HepG2 (cell line): ENCODE measurements around the gene IGFLR1. TPM values are rescaled to one million over a fixed set of nuclear protein-coding genes. Genes with fewer than 3 reads are reported as not detected.

Experiments
- ASH2L ChIP-seq: fragments of 300-600, 200-600 bp; sonication (generic); IDR thresholded peaks from 2 replicates; pipeline ENCODE4 v1.7.0; 2017; ENCODE audit warnings: low read depth, mild to moderate bottlenecking, moderate library complexity, mixed read lengths, low read length; ENCODE audit not compliant: insufficient read length
- HNRNPL ChIP-seq: fragments of 200-400 bp; formaldehyde crosslinking; IDR thresholded peaks from 2 replicates; pipeline ENCODE4 v1.6.1; 2017; ENCODE audit warnings: mild to moderate bottlenecking, low read depth, low read length
- KLF15 ChIP-seq: sonication (generic); formaldehyde crosslinking; IDR thresholded peaks from 2 replicates; pipeline ENCODE4 v1.8.1; 2023; ENCODE audit warnings: borderline replicate concordance, mild to moderate bottlenecking, inconsistent platforms, missing genetic modification reagents, mixed read lengths
- NFRKB ChIP-seq: fragments of 450-650 bp; IDR thresholded peaks from 2 replicates; pipeline ENCODE4 v1.6.1; 2017
- NFYC ChIP-seq: IDR thresholded peaks from 2 replicates; pipeline ENCODE4 v1.6.1; 2016; ENCODE audit warnings: missing genetic modification reagents, missing compliant biosample characterization
- SIN3A ChIP-seq: IDR thresholded peaks from 2 replicates; pipeline ENCODE4 v1.6.1; 2011; ENCODE audit warnings: low read depth, mild to moderate bottlenecking, control low read depth, low read length, borderline replicate concordance
- TIGD3 ChIP-seq: sonication (generic); formaldehyde crosslinking; IDR thresholded peaks from 2 replicates; pipeline ENCODE4 v1.5.1; 2020; ENCODE audit warnings: mild to moderate bottlenecking, missing genetic modification reagents, borderline replicate concordance
- ZMYM2 ChIP-seq: sonication (generic); formaldehyde crosslinking; IDR thresholded peaks from 2 replicates; pipeline ENCODE4 v1.8.0; 2022; ENCODE audit warnings: mild to moderate bottlenecking, missing genetic modification reagents
- ZNF10 ChIP-seq: sonication (generic); formaldehyde crosslinking; IDR thresholded peaks from 2 replicates; pipeline ENCODE4 v1.4.0; 2020; ENCODE audit warnings: mild to moderate bottlenecking, low read depth, missing genetic modification reagents, borderline replicate concordance
- ZNF24 ChIP-seq: fragments of 450-650 bp; IDR thresholded peaks from 2 replicates; pipeline ENCODE4 v1.6.1; 2017; ENCODE audit warnings: antibody characterized with exemption, mild to moderate bottlenecking
- ZNF260 ChIP-seq: sonication (generic); formaldehyde crosslinking; IDR thresholded peaks from 2 replicates; pipeline ENCODE4 v1.4.0; 2020; ENCODE audit warnings: missing genetic modification reagents, low read depth, mild to moderate bottlenecking, borderline replicate concordance
- ZNF609 ChIP-seq: sonication (generic); formaldehyde crosslinking; IDR thresholded peaks from 2 replicates; pipeline ENCODE4 v1.4.0; 2020; ENCODE audit warnings: mild to moderate bottlenecking, missing genetic modification reagents, borderline replicate concordance
- ZNF687 ChIP-seq: sonication (generic); formaldehyde crosslinking; IDR thresholded peaks from 2 replicates; pipeline ENCODE4 v1.5.1; 2020; ENCODE audit warnings: mild to moderate bottlenecking, missing genetic modification reagents, moderate library complexity
- ZNF780A ChIP-seq: sonication (generic); formaldehyde crosslinking; IDR thresholded peaks from 2 replicates; pipeline ENCODE4 v1.8.0; 2022; ENCODE audit warnings: mild to moderate bottlenecking, missing genetic modification reagents, moderate library complexity
- polyA plus RNA-seq, 8 experiments: library from polyadenylated mRNA; depleted of rRNA in 3 of 8; stranded (reverse) in 7 of 8; unstranded in 1 of 8; fragments of >200 nt; fragmentation: Illumina TruSeq in 4 of 8; extraction: Trizol in 4 of 8; gene quantifications; 2 replicates each; pipeline versions ENCODE4 v1.2.1 to v1.2.3, GENCODE V29; 2011 to 2016; ENCODE audit warnings: low read depth in 4 of 8, missing spikeins in 1 of 8, mixed read lengths in 1 of 8; ENCODE audit not compliant: insufficient read depth in 1 of 8
- total RNA-seq, 5 experiments: library from RNA; depleted of rRNA; stranded (reverse); fragments of >200 nt; fragmentation: Illumina TruSeq; extraction: Trizol; gene quantifications; 2 replicates each; pipeline ENCODE4 v1.2.3, GENCODE V29; 2016; ENCODE audit warnings: low read depth in 1 of 5

Gene IGFLR1
- total and polyA plus RNA-seq, 2 of the 13 experiments (the other 11 are each of a cell fraction or from before 2014, with no cell fraction given): 5.4 to 8.9 TPM

GRCh38 chr19:35744430-35745327, 2.4 kb upstream of the IGFLR1 start (continued):
- TF ChIP-seq ZNF687 (CRISPR knock-in tag) (peak; percentile 42), SIN3A (peak; percentile 72; the same call in 1 of the 2 replicates), HNRNPL (0 out of 2 replicates have a peak, but pooled peaks have one; percentile 39), ZNF780A (CRISPR knock-in tag) (0 out of 2 replicates have a peak, but pooled peaks have one; percentile 33), NFYC (CRISPR knock-in tag) (peak; percentile 63), KLF15 (no peak), ZNF260 (CRISPR knock-in tag) (no peak), ASH2L (peak; percentile 97), ZNF24 (no peak), TIGD3 (no peak), NFRKB (no peak), ZMYM2 (CRISPR knock-in tag) (no peak), ZNF10 (no peak), ZNF609 (CRISPR knock-in tag) (no peak)
